GM18861 (cell line): ENCODE data around the gene CHCHD3.

ENCODE experiments used
- ATAC-seq: cut with Tn5 transposase; IDR thresholded peaks from one replicate; pipeline ENCODE4 v1.9.1; 2021; ENCODE audit not compliant: unreplicated experiment

The CHCHD3 gene

GRCh38 chr7:133048589-133048988, 33.3 kb downstream of the CHCHD3 start:
- no peak for ATAC-seq

DNA sequence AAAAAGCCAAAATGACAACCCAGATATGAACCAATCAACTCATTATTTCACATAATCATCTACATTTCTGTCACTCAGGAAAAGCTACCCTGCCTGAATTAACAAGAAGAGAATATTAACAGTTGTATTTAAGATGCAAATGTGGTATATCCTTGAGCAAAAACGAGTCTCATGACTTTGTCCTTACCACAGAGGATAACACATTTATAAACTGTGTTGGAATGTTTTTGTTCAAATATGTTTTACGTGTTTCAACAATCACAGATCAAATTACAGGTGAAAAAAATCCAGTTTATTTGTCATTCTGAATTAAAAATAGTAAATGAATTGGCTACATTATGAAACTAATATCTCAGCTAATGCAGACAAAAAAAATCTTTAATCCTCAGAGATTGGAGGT, 34.6 kb downstream of the CHCHD3 start:
- no peak for ATAC-seq

- ATAC-seq: no peak
Observed at GRCh38 chr7:133044722-133045473, 37.0 kb downstream of the CHCHD3 start.

DNA sequence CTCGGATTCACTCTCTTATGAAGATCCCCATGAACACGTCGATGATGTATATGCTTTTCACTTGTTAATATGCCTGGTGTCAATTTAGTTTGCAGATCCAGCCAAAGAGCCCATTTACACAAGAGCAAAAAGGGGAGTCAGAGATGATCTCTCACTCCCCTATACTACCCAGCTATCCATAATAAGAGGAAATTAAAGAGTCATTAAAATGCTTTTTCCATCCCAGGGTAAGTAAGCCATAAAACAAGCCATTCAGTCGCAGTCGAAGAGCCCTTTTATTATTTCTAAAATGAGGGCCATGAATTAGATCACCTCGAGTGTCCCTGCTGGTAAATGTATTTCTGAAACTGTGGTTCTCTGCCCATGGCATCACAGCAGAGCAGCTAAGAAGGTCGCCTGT, 41.2 kb downstream of the CHCHD3 start:
- no peak for ATAC-seq

DNA sequence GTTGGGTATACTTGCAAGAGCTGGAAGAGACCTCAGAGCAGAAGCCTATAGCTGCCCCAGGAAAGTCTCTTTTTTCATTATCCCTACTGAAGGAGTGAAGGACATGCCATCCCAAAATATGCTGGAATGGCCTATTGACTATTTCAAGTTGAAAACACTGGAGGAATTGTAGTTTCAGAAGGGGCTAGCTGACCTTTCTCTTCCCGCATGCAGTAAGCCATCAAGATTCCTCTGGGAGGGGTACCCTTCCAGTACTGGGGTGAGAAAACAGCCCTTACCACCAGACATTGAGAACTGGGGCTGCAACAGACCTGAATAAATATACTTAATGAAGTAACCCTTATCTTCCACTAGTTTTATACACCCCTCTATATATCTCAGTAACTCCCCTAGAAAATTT, 41.7 kb downstream of the CHCHD3 start:
- no peak for ATAC-seq

- ATAC-seq: no peak
Observed at GRCh38 chr7:133039614-133040013, 42.3 kb downstream of the CHCHD3 start.

DNA sequence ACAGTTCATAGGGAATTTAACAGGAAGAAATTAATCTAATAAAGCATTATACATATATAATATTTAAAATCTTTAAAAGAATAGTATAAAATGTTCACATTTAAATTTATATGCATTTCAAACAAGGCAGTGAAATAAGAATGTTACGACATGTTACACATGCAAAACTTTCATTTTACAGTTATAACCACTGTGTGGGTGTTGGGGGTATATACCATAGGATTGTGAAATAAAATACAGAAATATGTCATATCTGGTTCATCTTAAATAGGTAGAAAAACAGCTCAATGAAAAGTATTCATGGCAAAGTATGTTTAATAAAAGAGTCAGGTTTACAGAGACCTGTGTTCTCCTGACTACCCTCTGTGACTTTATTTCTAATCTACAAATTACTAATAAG, 45.6 kb downstream of the CHCHD3 start:
- ATAC-seq: no peak

DNA sequence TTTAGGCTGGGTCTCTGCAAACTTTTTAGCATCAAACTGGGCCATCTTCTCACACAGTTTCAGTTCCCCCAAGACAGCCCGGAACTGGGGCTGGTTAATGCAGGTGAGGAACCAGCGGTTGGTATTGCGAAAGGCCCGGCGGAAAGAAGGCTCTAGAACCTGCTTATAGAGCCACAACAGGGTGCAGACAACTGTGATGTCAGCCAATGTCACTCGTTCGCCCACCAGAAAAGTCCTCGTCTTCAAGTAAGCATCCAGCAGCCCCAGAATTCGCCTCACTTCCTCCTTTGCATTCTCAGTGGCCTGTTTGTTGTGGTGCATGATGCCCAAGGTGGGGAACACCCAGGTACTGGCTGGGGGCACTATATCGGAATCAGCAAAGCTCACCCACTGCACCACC, 46.6 kb downstream of the CHCHD3 start:
- ATAC-seq: peak; percentile 92

GRCh38 chr7:133030346-133030745, 51.5 kb downstream of the CHCHD3 start:
- no peak for ATAC-seq

DNA sequence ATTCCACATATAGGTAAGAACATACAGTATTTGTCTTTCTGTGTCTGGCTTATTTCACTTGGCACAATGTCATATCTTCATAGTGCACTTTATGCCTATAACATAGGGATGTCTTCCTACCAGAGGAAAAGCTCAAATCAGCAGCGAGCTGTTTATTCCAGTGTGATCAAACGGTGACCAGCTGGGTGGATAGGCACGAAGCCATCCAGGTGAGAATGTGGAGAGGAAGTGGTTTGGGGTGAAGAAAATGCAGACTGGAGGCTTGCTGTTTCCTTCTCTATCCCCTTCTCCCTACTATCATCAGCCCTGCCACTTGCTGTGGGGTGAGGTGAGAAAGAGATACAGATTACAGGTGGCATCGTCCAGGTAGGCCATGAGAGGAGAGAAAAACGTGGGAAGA, 52.4 kb downstream of the CHCHD3 start:
- no peak for ATAC-seq

- ATAC-seq: no peak
Observed at GRCh38 chr7:133027397-133027796, 54.5 kb downstream of the CHCHD3 start.

DNA sequence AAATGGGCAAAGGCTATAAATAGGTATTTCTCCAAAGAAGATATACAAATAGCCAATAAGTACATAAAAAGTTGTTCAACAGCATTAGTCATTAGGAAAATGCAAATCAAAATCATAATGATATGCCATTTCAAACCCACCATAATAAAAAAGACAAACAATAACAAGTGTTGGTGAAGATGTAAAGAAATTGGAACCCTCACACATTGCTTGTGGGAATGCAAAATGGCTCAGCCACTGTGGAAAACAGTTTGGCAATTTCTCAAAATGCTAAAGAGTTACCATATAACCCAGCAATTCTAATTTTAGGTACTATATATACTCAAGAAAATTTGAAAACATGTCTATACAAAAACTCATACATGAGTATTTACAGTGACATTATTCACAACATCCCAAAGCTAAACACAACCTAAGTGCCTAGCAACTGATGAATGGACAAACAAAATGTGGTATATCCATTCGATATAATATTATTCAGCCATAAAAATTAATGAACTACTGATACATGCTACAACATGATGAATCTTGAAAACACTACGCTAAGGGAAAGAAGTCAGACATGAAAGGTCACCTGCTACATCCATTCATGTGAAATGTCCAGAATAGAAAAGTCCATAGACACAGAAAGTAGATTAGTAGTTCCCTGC, 55.6 kb downstream of the CHCHD3 start:
- no peak for ATAC-seq

DNA sequence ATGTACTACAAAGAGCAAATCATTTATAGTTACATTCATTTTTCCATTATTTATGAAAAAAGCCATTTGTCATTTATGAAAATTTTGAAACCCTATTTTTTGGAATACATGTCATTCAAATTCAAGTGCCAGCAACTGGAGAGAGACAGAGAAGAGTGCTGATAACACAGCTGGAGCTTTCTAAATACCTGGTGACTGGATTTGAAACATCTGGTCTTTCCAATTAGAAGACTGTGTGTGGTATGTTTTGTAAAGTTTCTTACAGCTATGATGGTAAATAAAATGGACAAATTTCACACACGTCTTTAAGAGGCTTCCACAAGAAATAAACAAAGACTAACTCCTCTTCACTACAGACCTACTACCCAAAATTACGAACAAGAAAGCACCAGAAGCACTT, 56.8 kb downstream of the CHCHD3 start:
- ATAC-seq: no peak

GRCh38 chr7:133024596-133024995, 57.3 kb downstream of the CHCHD3 start:
- no peak for ATAC-seq

- no peak for ATAC-seq
Observed at GRCh38 chr7:133023370-133024071, 58.4 kb downstream of the CHCHD3 start.

DNA sequence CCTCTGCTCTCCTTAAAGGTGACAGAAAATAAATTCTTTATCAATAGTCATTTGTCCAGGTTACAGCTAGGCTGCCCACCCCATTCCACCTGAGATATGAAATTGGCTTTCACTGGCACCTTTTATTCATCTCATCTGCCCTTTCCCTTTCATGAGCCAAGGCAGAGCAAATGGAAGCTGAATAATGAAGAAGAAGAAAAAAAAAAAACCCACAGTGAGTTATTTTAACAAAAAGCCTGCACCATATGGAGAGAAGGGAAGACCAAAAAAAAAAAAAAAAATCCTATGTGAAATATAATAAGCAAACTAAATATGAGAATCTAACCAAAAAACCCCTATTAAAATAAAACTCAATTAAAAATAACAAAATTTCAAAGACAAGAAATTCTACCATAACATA, 59.2 kb downstream of the CHCHD3 start:
- no peak for ATAC-seq

- no peak for ATAC-seq
Observed at GRCh38 chr7:133021196-133021595, 60.7 kb downstream of the CHCHD3 start.

GRCh38 chr7:133020496-133020895, 61.4 kb downstream of the CHCHD3 start:
- no peak for ATAC-seq

GRCh38 chr7:133019590-133019989, 62.3 kb downstream of the CHCHD3 start:
- ATAC-seq: no peak

DNA sequence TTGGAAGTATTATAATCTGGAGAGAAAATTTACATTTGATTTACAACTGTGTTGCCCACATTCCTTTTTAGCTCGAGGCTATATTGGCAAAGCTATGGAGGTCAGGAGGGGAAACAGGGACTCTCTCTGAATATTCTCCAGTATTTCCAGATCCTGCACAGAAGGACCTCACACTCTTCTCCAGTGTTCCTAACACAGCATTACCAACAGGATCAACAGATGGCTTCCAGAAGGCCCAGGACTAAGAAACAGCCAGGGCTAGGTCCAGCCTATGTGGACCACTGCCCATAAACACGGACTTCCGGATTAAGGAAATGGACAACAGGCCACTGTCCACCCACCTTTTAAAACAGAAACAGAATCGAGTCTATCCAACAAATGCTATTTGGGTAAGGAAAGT, 65.3 kb downstream of the CHCHD3 start:
- ATAC-seq: no peak

GRCh38 chr7:133015888-133016287, 66.0 kb downstream of the CHCHD3 start:
- no peak for ATAC-seq

DNA sequence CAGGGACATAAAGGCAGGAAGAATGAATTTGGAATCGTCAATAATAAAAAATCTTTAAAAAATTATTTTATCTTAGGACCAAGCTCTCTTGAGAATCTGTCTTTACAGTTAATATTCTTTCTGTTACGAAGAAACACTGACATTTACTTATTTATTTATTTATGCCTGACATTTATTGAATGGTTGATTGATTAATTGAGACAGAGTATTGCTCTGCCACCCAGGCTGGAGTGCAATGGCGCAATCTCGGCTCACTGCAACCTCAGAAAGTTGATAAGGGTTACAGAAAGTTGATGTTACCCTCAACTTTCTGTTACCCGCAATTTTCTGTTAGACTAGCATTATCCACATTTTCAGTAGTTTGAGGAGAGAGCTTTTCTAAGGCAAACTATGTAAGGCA, 70.1 kb downstream of the CHCHD3 start:
- no peak for ATAC-seq
